Activated CD4-positive, alpha-beta memory T cell treated with anti-CD3 and anti-CD28 coated beads, Interleukin-2, amount 10 ng/mL, durations not matched to agents 7 days and 5 days (primary cell): ENCODE measurements around the gene SYTL3. TPM values are rescaled to one million over a fixed set of nuclear protein-coding genes. Genes with fewer than 3 reads are reported as not detected.

ENCODE experiments used
- CTCF ChIA-PET: fragments of 350-600 bp; sonication (Branson Sonifier 250); formaldehyde crosslinking; loops from one replicate; lab custom pipeline; 2021; ENCODE audit warnings: antibody characterized with exemption, inconsistent platforms; lab: Charles Lee
- POLR2A ChIA-PET: fragments of 350-600 bp; sonication (Branson Sonifier 250); formaldehyde crosslinking; loops from one replicate; lab custom pipeline; 2021; ENCODE audit warnings: antibody characterized with exemption; lab: Charles Lee
- DNase-seq: peaks from one replicate; pipeline ENCODE4 v3.0.0-alpha.2; 2020
- H3K27ac Mint-ChIP-seq: one replicate; pipeline ENCODE4 v1.8.0; 2021; ENCODE audit warnings: mild to moderate bottlenecking, mixed read lengths
- H3K27me3 Mint-ChIP-seq: one replicate; pipeline ENCODE4 v1.8.0; 2021; ENCODE audit warnings: mixed read lengths
- H3K36me3 Mint-ChIP-seq: one replicate; pipeline ENCODE4 v1.8.0; 2021; ENCODE audit warnings: low read depth, mixed read lengths
- H3K4me1 Mint-ChIP-seq: one replicate; pipeline ENCODE4 v1.8.0; 2021; ENCODE audit warnings: mixed read lengths
- H3K4me3 Mint-ChIP-seq: one replicate; pipeline ENCODE4 v1.8.0; 2021; ENCODE audit warnings: mild to moderate bottlenecking, mixed read lengths
- H3K9me3 Mint-ChIP-seq: one replicate; pipeline ENCODE4 v1.8.0; 2021; ENCODE audit warnings: mixed read lengths
- total RNA-seq, 2 experiments: library from RNA; stranded (reverse); gene quantifications; one replicate each; pipeline ENCODE4 v1.2.3, GENCODE V29; 2021

The SYTL3 gene
- total RNA-seq, 2 experiments from 2014 or later = 133 to 135 TPM

GRCh38 chr6:158713469-158713868 is 63.6 kb downstream of the SYTL3 start:
- CTCF ChIA-PET = no interaction called here
- POLR2A ChIA-PET = no interaction called here
- Mint-ChIP-seq H3K9me3 (no peaks in the 10 kb centered on the region), H3K36me3 (peaks cover 84% of the 10 kb centered on the region), H3K4me3 (no peak overlapping the region), H3K27ac (no peak overlapping the region), H3K4me1 (peaks cover 52% of the 10 kb centered on the region), H3K27me3 (no peaks in the 10 kb centered on the region)
- DNase-seq = no peak

GRCh38 chr6:158714706-158715105 is 64.9 kb downstream of the SYTL3 start:
- H3K4me1 Mint-ChIP-seq = peaks cover 64% of the 10 kb centered on the region
- ChIA-PET CTCF (interaction anchor here (1.2 kb wide), 1 partner anchor 11 kb away, joined by 3 read pairs; no protein-coding TSS in a partner anchor), POLR2A (no interaction called here)
- no peak for DNase-seq
- no peaks in the 10 kb centered on the region for H3K9me3 Mint-ChIP-seq
- no peaks in the 10 kb centered on the region for H3K27me3 Mint-ChIP-seq
- no peak overlapping the region for H3K27ac Mint-ChIP-seq
- no peak overlapping the region for H3K4me3 Mint-ChIP-seq
- H3K36me3 Mint-ChIP-seq = peaks cover 90% of the 10 kb centered on the region

- Mint-ChIP-seq H3K4me3 (no peak overlapping the region), H3K9me3 (no peaks in the 10 kb centered on the region), H3K36me3 (peaks cover 88% of the 10 kb centered on the region), H3K27me3 (no peaks in the 10 kb centered on the region), H3K27ac (no peak overlapping the region), H3K4me1 (peaks cover 72% of the 10 kb centered on the region)
- ChIA-PET POLR2A (interaction anchor here (1.3 to 1.9 kb wide), 6 partner anchors 18 to 139 kb away, joined by 3 to 9 read pairs (median 4); no protein-coding TSS in a partner anchor), CTCF (interaction anchor here (1.2 kb wide), 1 partner anchor 11 kb away, joined by 3 read pairs; no protein-coding TSS in a partner anchor)
- DNase-seq = no peak
Observed at GRCh38 chr6:158715330-158716311, 65.8 kb downstream of the SYTL3 start.

- ChIA-PET CTCF (interaction anchor here (0.7 to 1.7 kb wide), 12 partner anchors 9 to 389 kb away, joined by 3 to 5 read pairs (median 3); no protein-coding TSS in a partner anchor), POLR2A (interaction anchor here (0.6 to 1.9 kb wide), 12 partner anchors 13 to 327 kb away, joined by 3 to 9 read pairs (median 4); partner anchors contain the start of genes SYTL3 and TAGAP)
- H3K4me1 Mint-ChIP-seq = peaks cover 83% of the 10 kb centered on the region
- peak overlapping the region; percentile 78 for H3K27ac Mint-ChIP-seq
- no peaks in the 10 kb centered on the region for H3K9me3 Mint-ChIP-seq
- H3K36me3 Mint-ChIP-seq = peaks cover 85% of the 10 kb centered on the region
- H3K27me3 Mint-ChIP-seq = no peaks in the 10 kb centered on the region
- peak overlapping the region; percentile 18 for H3K4me3 Mint-ChIP-seq
- no peak for DNase-seq
Observed at GRCh38 chr6:158717341-158718330, 67.8 kb downstream of the SYTL3 start.

- peaks cover 83% of the 10 kb centered on the region for H3K36me3 Mint-ChIP-seq
- H3K4me1 Mint-ChIP-seq = peaks cover 76% of the 10 kb centered on the region
- ChIA-PET CTCF (interaction anchor here (0.6 to 1.7 kb wide), 14 partner anchors 10 to 391 kb away, joined by 3 to 5 read pairs (median 4); no protein-coding TSS in a partner anchor), POLR2A (interaction anchor here (1.1 to 1.8 kb wide), 5 partner anchors 14 to 98 kb away, joined by 3 to 7 read pairs (median 3); no protein-coding TSS in a partner anchor)
- H3K27ac Mint-ChIP-seq = peak overlapping the region; percentile 34
- no peak for DNase-seq
- no peak overlapping the region for H3K4me3 Mint-ChIP-seq
- no peaks in the 10 kb centered on the region for H3K9me3 Mint-ChIP-seq
- H3K27me3 Mint-ChIP-seq = no peaks in the 10 kb centered on the region
Observed at GRCh38 chr6:158718461-158719046, 68.7 kb downstream of the SYTL3 start.

GRCh38 chr6:158722176-158722729 is 72.4 kb downstream of the SYTL3 start:
- no peak for DNase-seq
- H3K36me3 Mint-ChIP-seq = peaks cover 80% of the 10 kb centered on the region
- no peaks in the 10 kb centered on the region for H3K9me3 Mint-ChIP-seq
- peaks cover 51% of the 10 kb centered on the region for H3K4me1 Mint-ChIP-seq
- no peak overlapping the region for H3K27ac Mint-ChIP-seq
- no peak overlapping the region for H3K4me3 Mint-ChIP-seq
- H3K27me3 Mint-ChIP-seq = no peaks in the 10 kb centered on the region
- ChIA-PET POLR2A (interaction anchor here (1.2 to 1.9 kb wide), 3 partner anchors 40 to 90 kb away, joined by 3 to 5 read pairs (median 3); no protein-coding TSS in a partner anchor), CTCF (interaction anchor here (0.7 to 1.4 kb wide), 3 partner anchors 20 to 508 kb away, joined by 4 to 6 read pairs (median 4); no protein-coding TSS in a partner anchor)

- Mint-ChIP-seq H3K27me3 (no peaks in the 10 kb centered on the region), H3K27ac (no peak overlapping the region), H3K4me3 (no peak overlapping the region), H3K9me3 (no peaks in the 10 kb centered on the region), H3K4me1 (peaks cover 18% of the 10 kb centered on the region), H3K36me3 (peaks cover 75% of the 10 kb centered on the region)
- POLR2A ChIA-PET = no interaction called here
- CTCF ChIA-PET = no interaction called here
- DNase-seq = no peak
Observed at GRCh38 chr6:158725704-158726103, 75.8 kb downstream of the SYTL3 start.

GRCh38 chr6:158729906-158730540 is 80.2 kb downstream of the SYTL3 start:
- Mint-ChIP-seq H3K4me3 (no peak overlapping the region), H3K36me3 (peaks cover 83% of the 10 kb centered on the region), H3K4me1 (peaks cover 9% of the 10 kb centered on the region), H3K27me3 (no peaks in the 10 kb centered on the region), H3K27ac (no peak overlapping the region), H3K9me3 (peaks cover 3% of the 10 kb centered on the region)
- DNase-seq = no peak
- ChIA-PET CTCF (no interaction called here), POLR2A (no interaction called here)

- H3K4me1 Mint-ChIP-seq = peaks cover 12% of the 10 kb centered on the region
- ChIA-PET POLR2A (no interaction called here), CTCF (no interaction called here)
- H3K27ac Mint-ChIP-seq = no peak overlapping the region
- DNase-seq = no peak
- H3K9me3 Mint-ChIP-seq = peaks cover 3% of the 10 kb centered on the region
- H3K4me3 Mint-ChIP-seq = no peak overlapping the region
- no peaks in the 10 kb centered on the region for H3K27me3 Mint-ChIP-seq
- peaks cover 81% of the 10 kb centered on the region for H3K36me3 Mint-ChIP-seq
Observed at GRCh38 chr6:158730541-158730907, 80.7 kb downstream of the SYTL3 start.

- H3K9me3 Mint-ChIP-seq = peaks cover 11% of the 10 kb centered on the region
- H3K27ac Mint-ChIP-seq = peak overlapping the region; percentile 48
- H3K36me3 Mint-ChIP-seq = peaks cover 88% of the 10 kb centered on the region
- no peaks in the 10 kb centered on the region for H3K27me3 Mint-ChIP-seq
- POLR2A ChIA-PET = interaction anchor here (1.1 to 2.6 kb wide), 4 partner anchors 14 to 134 kb away, joined by 3 to 9 read pairs (median 6); no protein-coding TSS in a partner anchor
- CTCF ChIA-PET = interaction anchor here (1.0 to 1.3 kb wide), 3 partner anchors 14 to 44 kb away, joined by 3 to 5 read pairs (median 3); no protein-coding TSS in a partner anchor
- H3K4me3 Mint-ChIP-seq = no peak overlapping the region
- DNase-seq = no peak
- peaks cover 24% of the 10 kb centered on the region for H3K4me1 Mint-ChIP-seq
Observed at GRCh38 chr6:158735009-158735408, 85.2 kb downstream of the SYTL3 start.

GRCh38 chr6:158737082-158737709 is 87.3 kb downstream of the SYTL3 start:
- no peak for DNase-seq
- peaks cover 89% of the 10 kb centered on the region for H3K36me3 Mint-ChIP-seq
- H3K27ac Mint-ChIP-seq = no peak overlapping the region
- H3K4me3 Mint-ChIP-seq = no peak overlapping the region
- ChIA-PET CTCF (interaction anchor here (0.5 to 1.8 kb wide), 6 partner anchors 18 to 692 kb away, joined by 3 to 4 read pairs (median 3); no protein-coding TSS in a partner anchor), POLR2A (interaction anchor here (2.6 kb wide), 1 partner anchor 21 kb away, joined by 9 read pairs; no protein-coding TSS in a partner anchor)
- no peaks in the 10 kb centered on the region for H3K27me3 Mint-ChIP-seq
- H3K4me1 Mint-ChIP-seq = peaks cover 24% of the 10 kb centered on the region
- peaks cover 11% of the 10 kb centered on the region for H3K9me3 Mint-ChIP-seq
